ENCODE measurements around the gene C1orf159.

GRCh38 chr1:1156140-1157032, 40.5 kb upstream of the C1orf159 start:
- TF ChIP-seq KDM5A (IDR thresholded peaks at IDR 0.05) (no peak), EP300 (IDR thresholded peaks at IDR 0.05) (no peak), CTCF (IDR thresholded peaks at IDR 0.05) (no peak), CHD4 (IDR thresholded peaks at IDR 0.05; ENCODE audit: borderline replicate concordance) (no peak), CEBPB (IDR thresholded peaks at IDR 0.05) (no peak), SMC3 (IDR thresholded peaks at IDR 0.05) (no peak), RCOR1 (IDR thresholded peaks at IDR 0.05; ENCODE audit: low read depth, low read length) (no peak), HDAC2 (IDR thresholded peaks at IDR 0.05) (no peak), NFE2L2 (conservative IDR thresholded peaks at IDR 0.05; ENCODE audit: low read length) (no peak), RAD21 (conservative IDR thresholded peaks at IDR 0.05 in 1 of 2, IDR thresholded peaks at IDR 0.05 in 1 of 2) (no peak), POLR2A (IDR thresholded peaks at IDR 0.05; ENCODE audit: low read length) (no peak), HOXA7 (CRISPR knock-in tag; IDR thresholded peaks at IDR 0.05) (no peak)
- TF ChIP-seq, protein P1, sequence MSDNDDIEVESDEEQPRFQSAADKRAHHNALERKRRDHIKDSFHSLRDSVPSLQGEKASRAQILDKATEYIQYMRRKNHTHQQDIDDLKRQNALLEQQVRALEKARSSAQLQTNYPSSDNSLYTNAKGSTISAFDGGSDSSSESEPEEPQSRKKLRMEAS (IDR thresholded peaks at IDR 0.05) = no peak
